Keratinocyte (primary cell): ENCODE results near the gene B3GNT4. TPM values are rescaled to one million over a fixed set of nuclear protein-coding genes. Genes with fewer than 3 reads are reported as not detected.

Source experiments
- DNase-seq: peaks from one replicate; pipeline ENCODE4 v3.0.0-alpha.2; 2011; ENCODE audit warnings: low read depth, missing footprints, low spot score
- FAIRE-seq: peaks from 2 replicates; lab custom pipeline; 2011; peaks lifted over from hg19 to GRCh38; lab: Jason Lieb, UNC
- H2AFZ ChIP-seq: 2 replicates; pipeline ENCODE4 v1.6.0; 2012; ENCODE audit warnings: low read length, control low read depth, inconsistent platforms; ENCODE audit not compliant: control insufficient read depth
- H3K27ac ChIP-seq: 2 replicates; pipeline ENCODE4 v1.5.1; 2011; ENCODE audit warnings: low read length; ENCODE audit not compliant: control insufficient read depth, insufficient read depth
- H3K27me3 ChIP-seq: 3 replicates; pipeline ENCODE4 v1.6.0; 2011; ENCODE audit warnings: low read length; ENCODE audit not compliant: control insufficient read depth, insufficient read depth; ENCODE audit errors: extremely low read depth
- H3K36me3 ChIP-seq, 2 experiments: 2 replicates in 1 of 2; 3 replicates in 1 of 2; pipeline ENCODE4 v1.5.1; 2011; ENCODE audit warnings: low read length in 2 of 2, mild to moderate bottlenecking in 1 of 2; ENCODE audit not compliant: control insufficient read depth in 2 of 2, insufficient read depth in 2 of 2; ENCODE audit errors: extremely low read depth in 1 of 2
- H3K4me1 ChIP-seq: 3 replicates; pipeline ENCODE4 v1.5.1; 2011; ENCODE audit warnings: low read length; ENCODE audit not compliant: control insufficient read depth, insufficient read depth; ENCODE audit errors: extremely low read depth
- H3K4me2 ChIP-seq: 3 replicates; pipeline ENCODE4 v1.6.0; 2011; ENCODE audit warnings: low read depth, low read length; ENCODE audit not compliant: control insufficient read depth, insufficient read depth; ENCODE audit errors: extremely low read depth
- H3K4me3 ChIP-seq, 3 experiments: fragments of 200-600 bp in 1 of 3; sonication (generic) in 1 of 3; 2 replicates in 2 of 3; 3 replicates in 1 of 3; pipeline ENCODE4 v1.5.1; 2011 to 2016; ENCODE audit warnings: low read length in 3 of 3, mild to moderate bottlenecking in 3 of 3, control low read depth in 2 of 3, inconsistent platforms in 1 of 3, low read depth in 1 of 3, mixed read lengths in 1 of 3, mixed run types in 1 of 3, moderate library complexity in 1 of 3; ENCODE audit not compliant: control insufficient read depth in 2 of 3, insufficient read depth in 2 of 3; ENCODE audit errors: extremely low read depth in 1 of 3
- H3K79me2 ChIP-seq: 2 replicates; pipeline ENCODE4 v1.6.0; 2012; ENCODE audit warnings: low read length; ENCODE audit not compliant: control insufficient read depth, insufficient read depth
- H3K9ac ChIP-seq: 3 replicates; pipeline ENCODE4 v1.6.0; 2011; ENCODE audit warnings: low read length; ENCODE audit not compliant: control insufficient read depth, insufficient read depth; ENCODE audit errors: extremely low read depth
- H3K9me1 ChIP-seq: 3 replicates; pipeline ENCODE4 v1.6.0; 2011; ENCODE audit warnings: low read length; ENCODE audit not compliant: control insufficient read depth, insufficient read depth; ENCODE audit errors: extremely low read depth
- H3K9me3 ChIP-seq: 2 replicates; pipeline ENCODE4 v1.5.1; 2012; ENCODE audit warnings: low read depth, low read length; ENCODE audit not compliant: control insufficient read depth
- H4K20me1 ChIP-seq: 3 replicates; pipeline ENCODE4 v1.6.0; 2011; ENCODE audit warnings: low read length; ENCODE audit not compliant: control insufficient read depth, insufficient read depth; ENCODE audit errors: extremely low read depth
- EZH2 ChIP-seq: IDR thresholded peaks from one replicate; pipeline ENCODE4 v1.6.1; 2012; ENCODE audit warnings: inconsistent platforms, mild to moderate bottlenecking, low read length, moderate library complexity
- dilution Hi-C: fragments of 300-500 bp; cut with MboI; formaldehyde crosslinking; loops from one replicate; pipeline ENCODE4 v1.7.0; 2020; ENCODE audit warnings: low sequenced_read_pairs; ENCODE audit not compliant: extremely low pct_ligation_motif_present
- polyA plus RNA-seq, 5 experiments: library from polyadenylated mRNA; depleted of rRNA in 3 of 5; stranded (reverse) in 3 of 5; stranded (forward) in 1 of 5; unstranded in 1 of 5; fragments of >200 nt; gene quantifications; 1 replicate in 1 of 5; 2 replicates in 3 of 5; 3 replicates in 1 of 5; pipeline versions ENCODE4 v1.2.1 to v1.2.3, GENCODE V29; 2011 to 2012; ENCODE audit warnings: missing spikeins in 2 of 5, low read depth in 1 of 5, low replicate concordance in 1 of 5
- TF ChIP-seq, protein P1 (sequence below), 3 experiments: IDR thresholded peaks in 1 of 3; conservative IDR thresholded peaks in 1 of 3; optimal IDR thresholded peaks in 1 of 3; 2 replicates in 2 of 3; 3 replicates in 1 of 3; pipeline versions ENCODE3 to v1.5.1; 2011; ENCODE audit warnings: low read length in 3 of 3, mild to moderate bottlenecking in 3 of 3, moderate library complexity in 2 of 3, control low read depth in 1 of 3, inconsistent platforms in 1 of 3; ENCODE audit not compliant: insufficient read depth in 2 of 3; ENCODE audit errors: extremely low read depth in 1 of 3

Gene B3GNT4
- polyA plus RNA-seq, 1 donor (not counting 4 experiments of a cell fraction or from before 2014, with no cell fraction given): 1.7 TPM

DNA sequence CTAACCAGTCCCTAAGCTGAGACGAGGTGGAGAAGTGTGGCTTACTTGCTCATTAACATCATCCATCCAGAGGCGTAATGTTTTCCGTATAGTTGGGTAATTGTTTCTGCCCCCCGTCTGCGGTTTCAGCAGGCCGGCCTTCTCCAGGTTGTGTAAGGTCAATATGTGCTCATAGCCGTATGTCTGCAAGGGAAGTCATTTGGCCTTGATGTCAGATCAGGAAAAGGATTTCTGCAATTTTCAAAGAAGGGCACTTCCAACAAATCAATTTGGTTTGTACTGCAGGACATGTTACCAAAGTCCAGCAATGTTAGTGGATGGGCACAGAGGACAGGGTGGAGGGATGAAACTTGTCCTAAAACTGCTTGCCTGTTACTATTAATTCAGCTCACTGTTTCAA, 32.2 kb downstream of the B3GNT4 start:
- H3K9ac ChIP-seq: no peak overlapping the region
- no peak for FAIRE-seq

DNA sequence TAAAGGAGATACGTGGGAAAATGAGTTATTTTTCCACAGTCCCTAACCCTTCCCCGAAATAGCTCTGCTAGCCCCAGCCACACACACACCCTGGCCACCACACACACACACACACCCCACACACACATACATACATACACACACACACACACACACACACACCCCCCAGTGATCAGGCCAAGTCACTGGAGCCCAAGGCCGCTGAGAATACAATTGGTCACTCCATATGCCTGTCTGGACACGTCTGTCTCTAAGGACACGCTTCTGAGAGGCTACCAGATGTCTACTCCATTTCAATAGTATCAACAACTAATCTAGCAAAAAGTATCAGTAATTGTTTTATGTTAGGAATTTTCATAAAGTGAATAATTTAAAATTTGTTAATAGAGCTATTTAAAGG, 35.4 kb downstream of the B3GNT4 start:
- DNase-seq: peak; percentile 15
- no peak overlapping the region for H3K4me2 ChIP-seq
- H2AFZ ChIP-seq: no peak overlapping the region
- no peaks in the 10 kb centered on the region for H4K20me1 ChIP-seq
- no peak overlapping the region for H3K27ac ChIP-seq
- no peak overlapping the region for H3K4me3 ChIP-seq
- H3K36me3 ChIP-seq: peaks cover 4 to 9% of the 10 kb centered on the region in 2 experiments
- dilution Hi-C loops: no loop called here
- FAIRE-seq: no peak
- H3K27me3 ChIP-seq: no peaks in the 10 kb centered on the region
- TF ChIP-seq, protein P1, sequence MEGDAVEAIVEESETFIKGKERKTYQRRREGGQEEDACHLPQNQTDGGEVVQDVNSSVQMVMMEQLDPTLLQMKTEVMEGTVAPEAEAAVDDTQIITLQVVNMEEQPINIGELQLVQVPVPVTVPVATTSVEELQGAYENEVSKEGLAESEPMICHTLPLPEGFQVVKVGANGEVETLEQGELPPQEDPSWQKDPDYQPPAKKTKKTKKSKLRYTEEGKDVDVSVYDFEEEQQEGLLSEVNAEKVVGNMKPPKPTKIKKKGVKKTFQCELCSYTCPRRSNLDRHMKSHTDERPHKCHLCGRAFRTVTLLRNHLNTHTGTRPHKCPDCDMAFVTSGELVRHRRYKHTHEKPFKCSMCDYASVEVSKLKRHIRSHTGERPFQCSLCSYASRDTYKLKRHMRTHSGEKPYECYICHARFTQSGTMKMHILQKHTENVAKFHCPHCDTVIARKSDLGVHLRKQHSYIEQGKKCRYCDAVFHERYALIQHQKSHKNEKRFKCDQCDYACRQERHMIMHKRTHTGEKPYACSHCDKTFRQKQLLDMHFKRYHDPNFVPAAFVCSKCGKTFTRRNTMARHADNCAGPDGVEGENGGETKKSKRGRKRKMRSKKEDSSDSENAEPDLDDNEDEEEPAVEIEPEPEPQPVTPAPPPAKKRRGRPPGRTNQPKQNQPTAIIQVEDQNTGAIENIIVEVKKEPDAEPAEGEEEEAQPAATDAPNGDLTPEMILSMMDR (optimal IDR thresholded peaks at IDR 0.05 in 1 of 3, IDR thresholded peaks at IDR 0.05 in 1 of 3, conservative IDR thresholded peaks at IDR 0.05 in 1 of 3; ENCODE audit: extremely low read depth in 1 of 3, insufficient read depth in 2 of 3, low read length in 3 of 3): no peak
- no peak for TF ChIP-seq EZH2
- H3K79me2 ChIP-seq: no peaks in the 10 kb centered on the region
- H3K9me1 ChIP-seq: no peaks in the 10 kb centered on the region
- no peak overlapping the region for H3K9ac ChIP-seq
- H3K9me3 ChIP-seq: no peaks in the 10 kb centered on the region
- no peaks in the 10 kb centered on the region for H3K4me1 ChIP-seq

More for the DNA sequence above, 32.2 kb downstream of the B3GNT4 start:
- peaks cover 6 to 12% of the 10 kb centered on the region in 2 experiments for H3K36me3 ChIP-seq
- no peak overlapping the region for H3K4me3 ChIP-seq
- H4K20me1 ChIP-seq: no peaks in the 10 kb centered on the region
- TF ChIP-seq, protein P1 (optimal IDR thresholded peaks at IDR 0.05 in 1 of 3, IDR thresholded peaks at IDR 0.05 in 1 of 3, conservative IDR thresholded peaks at IDR 0.05 in 1 of 3; ENCODE audit: extremely low read depth in 1 of 3, insufficient read depth in 2 of 3, low read length in 3 of 3): no peak
- TF ChIP-seq EZH2: no peak
- H3K27me3 ChIP-seq: no peaks in the 10 kb centered on the region
- dilution Hi-C loops: no loop called here
- no peak overlapping the region for H3K27ac ChIP-seq
- no peaks in the 10 kb centered on the region for H3K9me3 ChIP-seq
- no peaks in the 10 kb centered on the region for H3K79me2 ChIP-seq
- no peaks in the 10 kb centered on the region for H3K4me1 ChIP-seq
- no peak overlapping the region for H3K4me2 ChIP-seq
- no peak overlapping the region for H2AFZ ChIP-seq
- no peak for DNase-seq
- no peaks in the 10 kb centered on the region for H3K9me1 ChIP-seq
